ENCODE results near the gene DNAH14. TPM values are rescaled to one million over a fixed set of nuclear protein-coding genes. Genes with fewer than 3 reads are reported as not detected.

DNAH14 gene
- total RNA-seq, 1 experiment from 2014 or later: 57.3 TPM

GRCh38 chr1:225415967-225416745 lies 486.7 kb downstream of the DNAH14 start:
- no peak for TF ChIP-seq CTCF (IDR thresholded peaks at IDR 0.05; ENCODE audit: insufficient read depth in 1 of 2, low read depth in 1 of 2, low read length in 1 of 2, severe bottlenecking in 1 of 2, unreplicated experiment in 1 of 2)
- H3K4me3 ChIP-seq (ENCODE audit: low read depth, low read length): no peak overlapping the region
- H3K36me3 ChIP-seq (ENCODE audit: control insufficient read depth, insufficient read depth, low read length): peaks cover 4% of the 10 kb centered on the region; the same call in 1 of the 2 replicates
- intact Hi-C loops (cut with micrococcal nuclease; ENCODE audit: unreplicated experiment): loop anchor here (5.0 kb wide), 1 partner anchor 189 kb away; no protein-coding TSS in a partner anchor
- CTCF ChIA-PET: interaction anchor here (0.6 kb wide), 1 partner anchor 63 kb away, joined by 3 read pairs; no protein-coding TSS in a partner anchor
- H3K4me3 Mint-ChIP-seq (ENCODE audit: unreplicated experiment): no peak overlapping the region
- no peak for DNase-seq
- peaks cover 14% of the 10 kb centered on the region for H3K4me1 Mint-ChIP-seq (ENCODE audit: low read depth, unreplicated experiment)
- H3K9me3 Mint-ChIP-seq (ENCODE audit: unreplicated experiment): no peaks in the 10 kb centered on the region
- no peaks in the 10 kb centered on the region for H3K9me3 ChIP-seq
- H3K27me3 Mint-ChIP-seq (ENCODE audit: insufficient read depth, unreplicated experiment): no peaks in the 10 kb centered on the region
- H3K27me3 ChIP-seq (replicated peaks; ENCODE audit: control insufficient read depth, insufficient read depth, low read length): no peaks in the 10 kb centered on the region
- peak overlapping the region; percentile 19 for H3K27ac Mint-ChIP-seq (ENCODE audit: unreplicated experiment)
- POLR2A ChIA-PET: no interaction called here
- peaks cover 76% of the 10 kb centered on the region for H3K36me3 Mint-ChIP-seq (ENCODE audit: insufficient read depth, unreplicated experiment)
- BruUV-seq (replicated peaks): no TSS peak
- peaks cover 33% of the 10 kb centered on the region for H3K4me1 ChIP-seq

GRCh38 chr1:225418059-225418458 lies 488.6 kb downstream of the DNAH14 start:
- Histone ChIP-seq H3K4me3 (ENCODE audit: low read depth, low read length) (no peak overlapping the region), H3K36me3 (ENCODE audit: control insufficient read depth, insufficient read depth, low read length) (peaks cover 1% of the 10 kb centered on the region; the same call in 1 of the 2 replicates), H3K9me3 (no peaks in the 10 kb centered on the region), H3K27me3 (replicated peaks; ENCODE audit: control insufficient read depth, insufficient read depth, low read length) (no peaks in the 10 kb centered on the region), H3K4me1 (peaks cover 27% of the 10 kb centered on the region)
- intact Hi-C loops (cut with micrococcal nuclease; ENCODE audit: unreplicated experiment): loop anchor here (1.0 to 5.0 kb wide), 3 partner anchors 10 to 191 kb away; partner anchors contain the start of gene LBR
- no peaks in the 10 kb centered on the region for H3K9me3 Mint-ChIP-seq (ENCODE audit: unreplicated experiment)
- no peaks in the 10 kb centered on the region for H3K27me3 Mint-ChIP-seq (ENCODE audit: insufficient read depth, unreplicated experiment)
- BruUV-seq (replicated peaks): no TSS peak
- H3K4me1 Mint-ChIP-seq (ENCODE audit: low read depth, unreplicated experiment): peaks cover 26% of the 10 kb centered on the region
- CTCF ChIA-PET: interaction anchor here (0.6 to 1.5 kb wide), 8 partner anchors 9 to 99 kb away, joined by 3 to 20 read pairs (median 7); partner anchors contain the start of gene LBR
- DNase-seq: no peak
- H3K4me3 Mint-ChIP-seq (ENCODE audit: unreplicated experiment): peak overlapping the region; percentile 24
- POLR2A ChIA-PET: interaction anchor here (0.6 to 0.7 kb wide), 5 partner anchors 9 to 395 kb away, joined by 3 to 6 read pairs (median 3); partner anchors contain the start of gene LBR
- peak overlapping the region; percentile 7 for H3K27ac Mint-ChIP-seq (ENCODE audit: unreplicated experiment)
- peaks cover 69% of the 10 kb centered on the region for H3K36me3 Mint-ChIP-seq (ENCODE audit: insufficient read depth, unreplicated experiment)
- no peak for TF ChIP-seq CTCF (IDR thresholded peaks at IDR 0.05; ENCODE audit: insufficient read depth in 1 of 2, low read depth in 1 of 2, low read length in 1 of 2, severe bottlenecking in 1 of 2, unreplicated experiment in 1 of 2)

- TF ChIP-seq CTCF (IDR thresholded peaks at IDR 0.05; ENCODE audit: insufficient read depth in 1 of 2, low read depth in 1 of 2, low read length in 1 of 2, severe bottlenecking in 1 of 2, unreplicated experiment in 1 of 2): peak in 1 of 2 experiments; percentile 45
- H3K4me1 ChIP-seq: peaks cover 24% of the 10 kb centered on the region
- H3K27me3 ChIP-seq (replicated peaks; ENCODE audit: control insufficient read depth, insufficient read depth, low read length): no peaks in the 10 kb centered on the region
- no peak overlapping the region for H3K4me3 ChIP-seq (ENCODE audit: low read depth, low read length)
- Mint-ChIP-seq H3K4me3 (ENCODE audit: unreplicated experiment) (peak overlapping the region; percentile 24), H3K27me3 (ENCODE audit: insufficient read depth, unreplicated experiment) (no peaks in the 10 kb centered on the region), H3K9me3 (ENCODE audit: unreplicated experiment) (no peaks in the 10 kb centered on the region), H3K4me1 (ENCODE audit: low read depth, unreplicated experiment) (peaks cover 31% of the 10 kb centered on the region), H3K36me3 (ENCODE audit: insufficient read depth, unreplicated experiment) (peaks cover 72% of the 10 kb centered on the region), H3K27ac (ENCODE audit: unreplicated experiment) (peak overlapping the region; percentile 7)
- ChIA-PET POLR2A (interaction anchor here (0.7 kb wide), 4 partner anchors 9 to 395 kb away, joined by 3 to 6 read pairs (median 4); partner anchors contain the start of gene LBR), CTCF (interaction anchor here (0.6 to 1.5 kb wide), 9 partner anchors 8 to 99 kb away, joined by 3 to 20 read pairs (median 6); partner anchors contain the start of gene LBR)
- intact Hi-C loops (cut with micrococcal nuclease; ENCODE audit: unreplicated experiment): loop anchor here (1.0 to 5.0 kb wide), 3 partner anchors 10 to 191 kb away; partner anchors contain the start of gene LBR
- DNase-seq: peak; percentile 86 to 90
- peaks cover 1% of the 10 kb centered on the region for H3K36me3 ChIP-seq (ENCODE audit: control insufficient read depth, insufficient read depth, low read length)
- BruUV-seq (replicated peaks): no TSS peak
- no peaks in the 10 kb centered on the region for H3K9me3 ChIP-seq
Observed at GRCh38 chr1:225418598-225418997, 489.1 kb downstream of the DNAH14 start.

Measured in Caco-2 (cell line).